ENCODE results near the gene PRKAG2.
A peak's percentile ranks its signal among the peaks of the same experiment; 100 is the strongest.

PRKAG2 gene

GRCh38 chr7:151704960-151705635 is 171.8 kb downstream of the PRKAG2 start:
- DNase-seq = peak; percentile 55

- no peak for DNase-seq
These were observed 172.5 kb downstream of the PRKAG2 start for GRCh38 chr7:151704299-151704959.

GRCh38 chr7:151702961-151703360 is 174.0 kb downstream of the PRKAG2 start:
- no peak for DNase-seq

GRCh38 chr7:151700586-151701165 is 176.2 kb downstream of the PRKAG2 start:
- DNase-seq = no peak

GRCh38 chr7:151699928-151700319 is 177.0 kb downstream of the PRKAG2 start:
- DNase-seq = no peak

- no peak for DNase-seq
These were observed 177.6 kb downstream of the PRKAG2 start for GRCh38 chr7:151699147-151699927.

GRCh38 chr7:151697942-151698341 is 179.0 kb downstream of the PRKAG2 start:
- DNase-seq = no peak

- DNase-seq = no peak
These were observed 179.4 kb downstream of the PRKAG2 start for GRCh38 chr7:151697515-151697895.

GRCh38 chr7:151696721-151697514 is 180.0 kb downstream of the PRKAG2 start:
- DNase-seq = peak; percentile 72

GRCh38 chr7:151695951-151696541 is 180.9 kb downstream of the PRKAG2 start:
- DNase-seq = no peak

GRCh38 chr7:151694828-151695580 is 181.9 kb downstream of the PRKAG2 start:
- DNase-seq = no peak

GRCh38 chr7:151694441-151694827 is 182.5 kb downstream of the PRKAG2 start:
- no peak for DNase-seq

GRCh38 chr7:151693140-151693539 is 183.8 kb downstream of the PRKAG2 start:
- DNase-seq = no peak

GRCh38 chr7:151692721-151693120 is 184.2 kb downstream of the PRKAG2 start:
- DNase-seq = no peak

GRCh38 chr7:151691449-151691848 is 185.5 kb downstream of the PRKAG2 start:
- DNase-seq = no peak

- no peak for DNase-seq
These were observed 186.3 kb downstream of the PRKAG2 start for GRCh38 chr7:151690606-151691005.

GRCh38 chr7:151689196-151689971 is 187.5 kb downstream of the PRKAG2 start:
- DNase-seq = no peak

GRCh38 chr7:151688236-151688780 is 188.6 kb downstream of the PRKAG2 start:
- no peak for DNase-seq

GRCh38 chr7:151687523-151688235 is 189.2 kb downstream of the PRKAG2 start:
- DNase-seq = peak; percentile 67

GRCh38 chr7:151686826-151687225 is 190.1 kb downstream of the PRKAG2 start:
- no peak for DNase-seq

Measured in eye (tissue), 1 donor.